GM12878 (cell line): ENCODE measurements around the gene FAM89A.
"Not testable (repeated sequence)": the region's sequence is repeated elsewhere in the genome, so short reads cannot be mapped to it uniquely, and the experiment has no call there.

ENCODE experiments used
- EP300 ChIP-seq, 2 experiments: fragments of 150-350 bp in 1 of 2; IDR thresholded peaks; 2 replicates each; pipeline ENCODE4 v1.6.1; 2011 to 2012; ENCODE audit warnings: low read depth in 2 of 2, low read length in 2 of 2, borderline replicate concordance in 1 of 2, improper control_type of control experiment in 1 of 2, inconsistent platforms in 1 of 2; ENCODE audit not compliant: control insufficient read depth in 1 of 2
- NRF1 ChIP-seq: conservative IDR thresholded peaks from 2 replicates; pipeline ENCODE4 v1.6.1; 2011; ENCODE audit warnings: mild to moderate bottlenecking, low read depth, low read length, improper control_type of control experiment
- PML ChIP-seq: IDR thresholded peaks from 2 replicates; pipeline ENCODE4 v1.6.1; 2012; ENCODE audit warnings: low read length, inconsistent platforms
- SREBF1 ChIP-seq: IDR thresholded peaks from 2 replicates; pipeline ENCODE4 v1.6.1; 2012; ENCODE audit warnings: mild to moderate bottlenecking, low read length
- ZNF274 ChIP-seq: IDR thresholded peaks from one replicate; pipeline ENCODE4 v1.8.0; 2011; ENCODE audit not compliant: insufficient read length, insufficient read depth

DNA sequence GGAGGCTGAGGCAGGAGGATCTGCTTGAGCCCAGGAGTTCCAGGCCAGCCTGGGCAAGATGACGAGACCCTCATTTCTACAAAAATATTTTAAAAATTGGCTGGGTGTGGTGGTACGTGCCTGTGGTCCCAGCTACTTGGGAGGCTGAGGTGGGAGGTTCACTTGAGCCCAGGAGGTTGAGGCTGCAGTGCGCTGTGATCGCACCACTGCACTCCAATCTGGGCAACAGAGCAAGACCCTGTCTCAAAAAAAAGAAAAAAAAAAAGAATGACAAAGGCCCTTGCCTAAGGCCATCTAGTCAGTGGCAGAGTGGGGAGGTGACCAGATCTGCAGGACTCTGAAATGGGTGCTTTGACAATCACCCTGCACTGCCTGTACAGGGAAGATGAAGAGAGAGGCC, 10.8 kb downstream of the FAM89A start:
- not testable (repeated sequence) for TF ChIP-seq SREBF1; EP300 (IDR thresholded peaks at IDR 0.05; ENCODE audit: borderline replicate concordance in 1 of 2, control insufficient read depth in 1 of 2, low read depth in 2 of 2, low read length in 2 of 2); PML; NRF1; ZNF274
